GM21528 (cell line): ENCODE data around the gene USH1C.

Experiments
- ATAC-seq: cut with Tn5 transposase; IDR thresholded peaks from one replicate; pipeline ENCODE4 v1.9.1; 2021; ENCODE audit warnings: mild to moderate bottlenecking, moderate library complexity; ENCODE audit not compliant: unreplicated experiment, low FRiP score

USH1C gene

DNA sequence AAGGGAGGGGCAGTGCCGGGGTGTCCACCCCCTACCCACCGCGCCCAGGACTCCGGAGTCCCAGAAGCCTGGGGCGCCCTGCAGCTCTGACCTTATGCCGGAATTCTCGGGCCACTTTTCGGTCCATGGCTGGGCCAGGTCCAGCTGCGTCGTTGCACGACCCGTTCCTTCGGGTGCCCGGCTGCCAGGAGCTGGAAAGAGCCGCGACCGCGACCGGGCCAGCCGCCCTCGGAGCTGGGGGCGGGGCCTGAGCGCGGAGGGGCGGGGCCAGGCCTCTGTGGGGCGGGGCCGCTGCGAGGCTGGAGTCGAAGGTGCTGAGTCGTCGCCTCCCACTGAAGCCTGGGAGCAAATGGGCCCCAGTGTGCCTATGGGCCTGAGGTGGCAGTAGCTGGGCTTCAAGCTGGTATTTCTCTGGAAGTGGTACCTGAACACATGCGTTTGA is at the start of gene USH1C:
Gene USH1C, minus strand, starts transcription at position 236 of the 442 bp plus-strand sequence. Its CDS starts 109 bp downstream, at position 127.
- no peak for ATAC-seq

DNA sequence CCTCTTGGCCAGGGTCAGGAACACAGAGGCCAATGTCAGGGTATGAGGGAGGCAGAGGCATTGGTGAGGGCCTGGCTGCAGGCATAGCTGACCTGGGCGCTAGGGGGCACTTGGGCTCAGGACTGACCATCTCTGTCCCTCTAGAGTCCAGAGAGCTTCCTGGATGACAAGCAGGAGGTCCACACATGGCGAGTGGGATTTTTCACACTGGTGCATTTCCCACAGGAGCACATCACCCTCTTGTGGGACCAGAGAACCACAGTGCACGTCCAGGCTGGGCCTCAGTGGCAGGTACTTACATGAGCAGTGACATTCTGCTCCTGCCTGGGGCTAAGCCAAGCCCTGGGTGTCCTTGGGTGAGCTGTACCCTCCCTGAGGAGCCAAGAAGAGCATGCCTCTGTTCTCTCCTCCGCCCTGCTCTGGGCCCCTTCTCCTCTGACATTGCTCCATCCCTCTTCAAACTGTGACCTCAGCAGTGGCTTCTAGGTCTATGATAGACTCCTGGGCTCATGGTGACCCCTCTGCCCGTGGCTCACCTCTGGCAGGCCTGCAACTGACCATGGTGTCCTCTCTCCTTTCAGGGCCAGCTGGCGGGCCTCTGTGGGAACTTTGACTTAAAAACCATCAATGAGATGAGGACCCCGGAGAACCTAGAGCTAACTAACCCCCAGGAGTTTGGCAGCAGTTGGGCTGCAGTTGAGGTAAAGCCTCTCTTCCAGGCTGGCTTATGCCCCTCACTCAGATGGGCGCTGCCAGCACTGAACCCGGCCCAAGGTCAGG is 49.4 kb upstream of the USH1C start:
- no peak for ATAC-seq

DNA sequence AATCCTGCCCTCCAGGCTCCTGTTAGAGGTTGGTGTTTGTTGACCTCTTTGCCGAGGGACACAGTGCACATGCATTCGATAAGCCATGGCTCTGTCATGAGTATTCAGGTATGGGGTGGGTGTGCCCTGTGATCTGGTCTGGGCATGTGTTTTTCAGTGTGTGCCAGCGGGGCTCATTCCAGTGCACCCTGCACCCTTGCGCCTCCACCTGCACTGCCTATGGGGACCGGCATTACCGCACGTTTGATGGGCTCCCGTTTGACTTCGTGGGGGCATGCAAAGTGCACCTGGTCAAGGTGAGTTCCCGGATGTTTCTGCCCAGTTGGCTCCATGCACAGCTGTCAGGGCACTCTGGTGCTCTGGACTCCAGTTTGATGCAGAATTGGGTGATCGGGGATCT is 47.1 kb upstream of the USH1C start:
- no peak for ATAC-seq

DNA sequence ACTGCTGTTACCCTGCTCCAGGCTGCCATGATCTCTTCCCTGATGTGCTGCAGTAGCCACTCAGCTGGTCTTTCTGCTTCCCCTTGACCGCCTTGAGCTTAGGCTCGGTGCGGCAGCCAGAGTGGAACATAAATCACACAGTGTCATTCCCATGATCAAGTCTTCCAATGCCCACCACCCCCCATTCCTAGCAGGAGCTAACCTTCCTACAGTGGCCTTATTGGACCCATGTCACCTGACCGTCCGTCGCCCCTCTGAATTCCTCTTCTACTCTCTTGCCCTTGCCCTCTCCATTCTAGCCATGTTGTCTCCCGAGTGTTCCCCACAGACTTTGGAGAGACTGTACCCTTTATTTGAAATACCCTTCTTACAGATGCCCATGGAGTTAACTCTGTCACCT is 46.2 kb upstream of the USH1C start:
- ATAC-seq, result no peak

DNA sequence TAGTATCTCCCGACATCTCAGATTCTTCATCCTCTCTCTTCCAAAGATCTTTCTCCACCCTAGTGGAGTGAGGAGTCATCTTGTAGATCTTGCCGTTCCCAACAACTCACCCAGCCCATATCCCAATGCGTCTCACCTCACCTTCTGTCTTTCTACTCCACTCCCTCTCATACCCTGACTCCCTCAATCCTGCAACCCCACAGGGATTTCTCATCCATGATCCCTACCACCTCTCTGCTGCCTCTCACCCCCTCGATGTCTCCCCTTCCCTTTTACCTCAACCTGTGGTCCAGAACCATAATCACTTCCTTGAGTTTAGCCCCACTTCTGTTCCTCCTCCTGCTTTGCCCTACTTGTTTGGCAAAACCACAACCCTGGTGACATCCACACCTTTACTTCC is 44.5 kb upstream of the USH1C start:
- ATAC-seq, result no peak

DNA sequence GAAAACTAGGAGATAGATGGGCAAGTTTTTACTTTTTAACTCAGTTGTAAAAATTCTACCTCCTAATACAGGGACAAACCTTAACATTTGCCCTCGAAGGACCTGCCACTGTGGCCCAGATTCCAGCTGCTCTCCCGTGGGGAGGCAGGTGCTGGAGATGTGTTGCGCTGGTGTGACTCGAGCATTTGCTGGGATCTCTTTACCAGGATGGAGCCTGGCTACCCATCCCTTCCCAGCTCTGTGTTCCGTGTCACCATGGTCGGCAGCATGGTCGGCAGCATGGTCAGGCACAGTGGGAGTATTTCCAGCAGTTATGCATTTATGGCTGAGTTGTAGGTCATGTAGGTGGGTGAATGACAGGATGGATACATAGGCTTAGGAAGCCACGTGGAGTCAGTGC is 44.0 kb upstream of the USH1C start:
- no peak for ATAC-seq

DNA sequence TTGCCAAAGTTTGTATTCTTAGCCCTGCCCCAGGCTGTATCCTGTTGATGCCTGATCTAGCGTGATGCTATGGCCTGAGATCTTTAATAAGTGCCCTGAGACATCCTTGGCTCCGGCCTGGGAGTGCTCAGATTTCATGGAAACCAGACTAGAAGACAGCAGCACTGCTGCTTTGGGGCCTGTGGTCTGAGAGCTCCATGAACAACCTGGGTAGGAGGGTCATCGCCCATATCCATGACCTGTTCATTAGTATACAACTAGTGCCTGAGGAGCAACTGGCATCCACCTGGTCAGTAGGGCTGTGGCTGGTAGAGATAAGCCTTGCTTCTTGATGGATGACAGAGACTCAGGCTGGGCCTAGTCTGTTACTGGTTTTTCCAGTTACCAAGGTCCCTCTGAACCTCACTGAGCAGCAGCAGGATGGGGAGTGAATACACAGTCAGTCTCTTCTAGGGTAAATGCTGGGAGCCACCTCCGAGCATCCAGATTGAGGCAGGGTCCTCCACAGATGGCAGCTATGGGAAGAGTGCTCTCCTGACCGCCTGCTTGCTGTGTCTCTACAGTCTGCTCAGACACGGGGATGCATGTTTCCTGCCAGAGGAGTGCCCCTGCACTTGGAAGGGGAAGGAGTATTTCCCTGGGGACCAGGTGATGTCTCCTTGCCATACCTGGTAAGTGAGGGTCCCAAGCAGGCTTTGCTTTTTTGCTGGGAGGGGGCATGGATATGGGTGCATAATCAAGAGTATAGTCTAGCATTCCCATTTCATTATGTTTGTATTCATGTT is 41.9 kb upstream of the USH1C start:
- no peak for ATAC-seq

DNA sequence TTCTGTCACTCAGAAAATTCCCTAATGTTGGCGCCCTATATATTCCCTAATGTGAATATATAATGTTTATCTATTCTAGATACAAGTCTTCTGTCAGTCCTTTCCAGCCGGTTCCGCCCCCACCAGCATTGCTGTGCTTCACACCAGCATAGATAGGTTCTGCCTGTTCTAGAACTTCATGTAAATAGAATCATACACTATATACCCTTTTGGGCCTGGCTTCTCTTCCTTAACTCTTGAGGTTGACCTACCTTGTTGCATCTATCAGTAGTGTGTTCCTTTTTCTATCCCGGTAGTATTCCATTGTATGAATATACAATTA is 37.5 kb upstream of the USH1C start:
- no peak for ATAC-seq

DNA sequence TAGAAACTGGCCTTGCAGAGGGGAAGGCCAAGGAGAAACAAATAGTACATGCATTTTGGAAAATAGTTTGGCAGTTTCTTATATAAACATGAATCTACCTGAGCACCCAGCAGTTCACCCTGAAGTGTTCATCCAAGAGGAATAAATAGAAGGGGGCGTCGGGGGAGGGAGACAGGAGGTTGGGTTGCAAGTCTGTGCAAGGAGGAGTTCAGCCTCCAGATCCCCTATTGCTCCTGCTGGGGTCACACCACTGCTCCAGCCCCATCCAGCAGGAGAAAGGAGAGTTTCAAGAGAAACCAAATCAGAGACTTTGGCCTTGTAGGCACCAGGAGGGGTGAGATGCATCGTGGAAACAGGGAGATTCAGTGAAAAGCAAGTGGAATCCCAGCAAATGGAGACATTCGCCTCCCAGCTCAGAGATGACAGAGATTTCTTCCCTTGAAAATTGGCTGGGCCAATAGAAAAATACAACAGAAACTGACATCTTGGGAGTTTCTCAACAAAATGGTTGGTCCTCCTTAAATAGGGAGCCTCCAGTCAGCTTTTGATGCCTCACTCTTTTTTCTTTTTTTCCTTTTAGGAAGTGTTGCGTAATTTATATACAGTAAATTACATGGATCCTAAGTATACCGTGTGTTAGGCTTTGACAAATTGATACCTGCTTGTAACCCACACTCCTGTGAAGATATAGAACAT is 37.0 kb upstream of the USH1C start:
- ATAC-seq, result no peak

DNA sequence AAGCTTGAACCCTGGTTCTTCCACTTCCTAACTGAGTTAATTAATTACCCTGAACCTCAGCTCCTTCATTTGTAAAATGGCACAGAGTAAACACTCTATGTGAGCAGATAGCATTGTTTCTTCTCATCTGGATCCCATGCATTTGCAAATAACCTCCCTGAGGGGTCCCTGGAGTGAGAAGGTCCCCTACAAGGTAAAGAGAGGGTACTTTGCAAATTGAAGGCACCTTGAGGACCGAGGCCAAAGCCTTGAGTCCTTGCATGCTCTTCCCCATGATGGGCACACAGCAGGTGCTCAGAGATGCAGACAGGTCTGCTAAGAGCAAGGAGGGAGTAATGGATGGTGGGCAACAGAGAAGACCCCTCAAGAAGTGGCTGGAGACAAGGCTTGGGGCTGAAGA is 36.1 kb upstream of the USH1C start:
- ATAC-seq, result no peak

DNA sequence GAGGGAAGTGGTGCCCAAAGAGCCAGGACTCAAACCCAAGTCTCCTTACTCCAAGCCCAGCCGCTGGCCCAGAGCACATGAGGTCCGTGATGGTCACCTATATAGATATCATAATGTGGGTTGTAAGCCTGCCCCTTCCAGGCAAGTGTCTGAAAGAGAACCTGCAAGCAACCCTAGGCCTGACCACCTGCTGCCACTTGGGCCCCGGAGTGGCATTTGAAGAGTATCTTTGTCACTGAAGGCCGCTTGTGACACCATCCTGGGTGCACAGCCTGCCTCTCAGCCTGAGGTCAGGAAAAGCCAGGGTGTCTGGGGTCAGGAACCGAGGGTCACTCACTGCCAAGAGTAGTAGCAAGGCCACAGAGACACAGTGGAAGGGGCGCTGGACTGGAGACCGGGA is 35.2 kb upstream of the USH1C start:
- no peak for ATAC-seq

DNA sequence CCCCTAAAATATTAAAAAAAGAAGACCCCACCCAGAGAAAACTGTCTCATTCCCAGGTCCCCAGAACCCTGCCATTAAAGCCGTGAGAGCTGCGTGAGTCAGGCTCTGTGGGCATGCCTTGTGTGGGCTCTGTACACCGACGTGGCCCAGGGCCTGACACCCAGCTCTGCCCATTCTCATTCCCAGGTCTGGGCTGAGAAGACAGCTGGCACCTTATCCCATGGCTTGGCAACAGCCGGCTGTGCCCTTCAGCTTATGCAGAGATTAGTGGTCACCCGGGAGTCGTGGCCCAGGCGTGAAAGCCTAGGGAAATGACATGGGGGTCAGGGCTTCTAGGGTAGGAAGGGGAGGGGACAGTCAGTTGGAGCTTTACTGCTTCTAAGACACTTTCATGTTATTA is 34.7 kb upstream of the USH1C start:
- ATAC-seq, result no peak

DNA sequence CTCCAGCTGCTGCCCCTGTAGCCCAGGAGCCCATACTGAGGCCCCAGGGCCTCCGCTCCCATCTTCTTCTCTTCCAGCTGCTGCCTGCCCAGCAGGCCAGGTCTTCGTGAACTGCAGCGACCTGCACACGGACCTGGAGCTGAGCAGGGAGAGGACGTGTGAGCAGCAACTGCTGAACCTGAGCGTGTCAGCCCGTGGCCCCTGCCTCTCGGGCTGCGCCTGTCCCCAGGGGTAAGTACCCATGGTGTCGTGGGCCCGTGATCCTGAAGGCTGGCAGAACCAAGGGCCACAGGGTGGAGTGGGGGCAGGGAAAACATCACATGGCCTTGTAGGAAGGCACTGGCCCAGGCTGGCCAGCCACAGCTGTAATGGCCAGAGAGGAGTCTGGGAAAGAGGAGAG is 34.1 kb upstream of the USH1C start:
- no peak for ATAC-seq

DNA sequence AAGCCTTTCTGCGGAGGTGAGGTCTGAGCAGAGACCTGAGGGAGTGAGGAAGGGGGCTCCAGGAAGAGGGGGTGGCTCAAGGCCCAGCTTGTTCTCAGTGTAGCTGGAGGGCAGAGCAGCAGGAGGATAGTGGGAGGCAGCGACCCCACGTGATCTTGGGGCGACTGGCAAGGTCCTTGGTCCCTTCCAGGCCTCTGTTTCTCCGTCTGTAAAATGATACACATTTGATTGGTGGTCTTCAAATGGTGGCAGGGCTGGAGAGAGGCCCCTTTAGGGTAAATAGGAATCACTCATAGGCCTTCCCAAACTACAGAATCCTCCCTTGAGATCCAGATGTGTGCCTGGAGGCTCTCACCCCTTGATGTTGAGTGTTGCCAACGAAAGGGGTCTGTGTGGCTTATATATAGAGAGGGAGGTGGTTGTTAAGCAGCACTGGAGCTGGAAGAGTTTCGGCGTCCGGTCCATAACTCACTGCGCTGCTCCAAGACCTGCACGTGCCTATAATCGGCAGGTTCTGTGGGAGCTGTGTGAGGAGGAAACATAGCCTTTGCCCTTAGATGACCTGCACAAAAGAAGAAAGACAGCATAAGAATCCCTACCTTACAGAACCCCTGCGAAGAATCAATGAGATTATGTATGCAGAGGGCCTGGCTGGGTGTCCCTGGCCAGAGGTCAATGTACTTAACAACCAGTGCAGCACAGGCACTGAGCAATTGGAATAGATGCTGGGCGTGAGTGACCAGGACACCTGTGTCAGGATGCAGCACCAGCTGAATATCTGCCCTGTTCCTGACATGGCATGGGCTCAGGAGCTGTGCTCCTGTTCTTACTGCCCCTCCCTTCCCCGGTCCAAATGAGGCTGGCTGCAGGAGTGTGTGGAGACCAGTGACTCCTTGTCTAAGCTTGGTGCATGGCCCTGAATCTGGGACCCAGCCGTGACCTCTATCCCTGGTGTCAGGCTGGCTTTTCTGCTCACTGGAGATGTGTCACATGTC is 31.5 kb upstream of the USH1C start:
- no peak for ATAC-seq

DNA sequence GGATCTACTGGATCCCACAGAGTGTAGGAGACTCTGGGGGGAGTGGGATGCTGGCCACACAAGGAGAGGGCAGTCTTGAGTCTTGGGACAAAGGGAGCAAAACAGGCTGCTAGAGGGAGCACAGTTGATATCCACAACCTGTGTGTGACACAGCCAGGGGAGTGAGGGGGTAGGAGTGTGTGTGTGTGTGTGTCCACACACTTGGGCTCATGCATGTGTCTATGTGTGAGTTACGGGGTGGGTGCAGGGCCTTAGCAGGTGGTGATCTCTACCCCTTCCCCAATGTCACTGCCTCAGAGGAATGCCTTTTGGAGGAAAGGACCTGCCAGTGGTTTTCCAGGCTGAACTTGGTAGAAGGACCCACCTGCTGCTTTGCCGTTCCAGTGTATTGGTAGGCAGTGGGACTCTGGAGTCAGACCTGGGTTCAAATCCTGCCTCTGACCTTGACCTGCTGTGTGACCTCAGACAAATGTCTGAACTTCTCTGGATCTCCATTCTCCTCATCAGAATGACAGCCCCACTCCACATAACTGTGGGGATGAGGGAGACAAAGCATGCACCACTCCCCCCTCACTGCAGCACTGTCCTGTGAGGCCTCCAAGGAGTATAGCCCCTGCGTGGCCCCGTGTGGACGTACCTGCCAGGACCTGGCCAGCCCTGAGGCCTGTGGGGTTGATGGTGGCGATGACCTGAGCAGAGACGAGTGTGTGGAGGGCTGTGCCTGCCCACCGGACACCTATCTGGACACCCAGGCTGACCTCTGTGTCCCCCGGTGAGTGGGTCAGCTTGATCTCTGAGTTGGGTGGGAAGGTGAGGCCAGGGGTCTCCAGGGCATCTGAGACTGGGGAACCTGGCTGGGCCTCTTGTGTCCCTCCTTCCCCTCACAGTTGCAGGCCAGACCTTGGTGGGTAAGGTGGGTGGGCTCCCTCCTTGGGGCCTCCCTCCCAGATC is 30.2 kb upstream of the USH1C start:
- no peak for ATAC-seq

DNA sequence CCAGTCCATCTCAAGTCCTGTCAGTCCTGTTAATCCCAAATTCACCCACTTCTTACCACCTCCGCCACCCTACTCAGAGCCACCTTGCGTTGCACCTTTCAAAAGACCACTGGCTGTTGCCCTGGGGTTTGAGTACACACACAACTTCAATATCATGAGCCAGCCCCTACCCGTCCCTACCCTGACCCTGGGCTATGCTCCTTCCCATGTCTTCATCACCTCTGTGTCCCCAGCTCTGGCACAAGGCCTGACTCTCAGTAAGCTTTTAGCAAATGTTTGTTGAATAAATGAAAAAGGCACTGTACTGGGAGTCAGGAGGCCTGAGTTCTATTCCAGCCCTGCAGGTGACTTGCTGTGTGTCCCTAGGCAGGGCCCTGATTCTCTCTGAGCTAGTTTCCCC is 29.3 kb upstream of the USH1C start:
- ATAC-seq, result no peak

DNA sequence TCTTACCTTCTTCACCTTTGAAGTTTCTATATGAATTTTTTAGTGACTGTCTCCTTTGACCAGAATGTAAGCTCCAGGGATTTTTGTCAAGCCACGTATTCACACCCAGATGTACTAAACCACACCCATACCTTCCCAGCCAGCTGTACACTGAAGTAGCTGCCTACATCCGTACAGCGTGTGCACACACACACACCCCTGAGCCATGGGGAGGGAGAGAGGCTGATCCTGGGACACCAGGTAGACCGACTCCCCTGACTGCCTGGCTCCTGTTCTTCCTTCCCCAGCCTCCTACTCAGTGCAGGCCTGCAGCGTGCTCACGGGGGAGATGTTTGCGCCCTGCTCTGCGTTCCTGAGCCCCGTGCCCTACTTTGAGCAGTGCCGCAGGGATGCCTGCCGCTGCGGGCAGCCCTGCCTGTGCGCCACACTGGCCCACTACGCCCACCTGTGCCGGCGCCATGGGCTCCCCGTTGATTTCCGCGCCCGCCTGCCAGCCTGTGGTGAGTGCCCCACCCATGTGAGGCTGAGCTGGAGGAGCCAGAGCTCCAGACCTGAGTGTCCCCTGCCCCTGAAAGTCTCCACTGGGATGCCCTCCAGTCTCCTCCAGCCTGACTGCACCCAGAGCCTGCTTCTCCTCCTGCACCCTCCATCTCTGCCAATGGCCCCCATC is 28.7 kb upstream of the USH1C start:
- no peak for ATAC-seq

DNA sequence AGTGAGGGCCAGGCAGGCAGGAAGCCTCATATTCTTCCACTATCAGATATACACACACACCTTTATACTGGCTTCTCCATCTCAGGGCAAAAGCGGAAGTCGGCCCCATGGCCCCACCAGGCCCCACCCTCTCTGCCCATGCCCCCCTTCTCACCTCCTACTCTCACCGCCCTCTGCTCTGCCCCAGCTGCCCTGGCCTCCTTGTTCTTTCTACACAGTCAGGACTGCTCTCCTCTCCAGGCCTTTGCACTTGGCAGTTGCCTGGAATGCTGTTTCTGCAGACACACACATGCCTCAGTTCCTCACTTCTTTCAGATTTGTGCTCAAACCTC is 28.1 kb upstream of the USH1C start:
- no peak for ATAC-seq
